Hepatocyte (in vitro differentiated cells): Measurements from ENCODE around the gene GIPC3.

Source experiments
- CTCF ChIP-seq: fragments of 200-600 bp; sonication (generic); IDR thresholded peaks from 2 replicates; pipeline ENCODE4 v1.5.1; 2016; ENCODE audit warnings: antibody characterized with exemption, mild to moderate bottlenecking; ENCODE audit not compliant: poor library complexity
- EZH2 ChIP-seq: fragments of 200-600 bp; sonication (generic); IDR thresholded peaks from 2 replicates; pipeline ENCODE4 v1.6.1; 2016; ENCODE audit warnings: antibody characterized with exemption, mild to moderate bottlenecking, borderline replicate concordance
- EZH2phosphoT487 ChIP-seq: fragments of 200-600 bp; sonication (generic); IDR thresholded peaks from one replicate; pipeline ENCODE4 v1.6.1; 2018; ENCODE audit warnings: antibody characterized with exemption, mild to moderate bottlenecking, low read depth, moderate library complexity; ENCODE audit not compliant: unreplicated experiment, severe bottlenecking

DNA sequence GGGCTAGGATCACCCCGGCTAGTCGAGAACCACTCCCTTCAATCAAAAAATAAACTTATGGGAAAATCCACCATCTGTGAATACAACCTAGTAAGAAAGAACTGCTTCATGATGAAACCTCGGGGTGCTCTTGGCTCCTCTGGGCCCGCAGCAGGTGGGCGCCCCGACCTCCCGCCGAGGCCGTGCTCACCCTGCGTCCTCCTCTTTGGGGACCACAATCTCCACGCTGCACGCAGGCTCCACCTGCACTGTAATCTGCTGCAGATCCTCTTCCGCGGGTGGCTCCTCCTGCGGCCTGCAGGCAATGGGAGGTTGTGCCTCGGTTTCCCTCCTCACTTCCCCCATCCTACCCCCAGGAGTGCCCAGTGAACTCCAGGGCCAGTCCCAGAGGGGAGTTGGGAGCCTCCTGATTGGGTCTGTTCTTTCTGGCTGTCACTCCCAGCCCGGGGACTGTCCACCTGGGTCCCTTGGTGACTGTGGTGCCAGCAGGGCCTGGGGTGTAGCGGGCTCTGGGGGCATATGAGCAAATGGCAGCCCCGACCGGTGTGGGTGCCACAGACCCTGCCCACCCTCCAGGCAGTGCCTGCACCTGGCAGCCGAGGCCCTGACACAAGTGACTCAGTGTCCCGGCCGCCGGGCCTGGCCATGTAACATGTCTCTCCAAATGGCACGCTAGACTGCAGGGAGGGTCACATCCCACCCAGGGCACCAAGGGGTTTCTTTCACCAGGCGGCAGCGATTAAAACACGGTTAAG lies 56.4 kb downstream of the GIPC3 start:
- TF ChIP-seq CTCF (no peak), EZH2 (no peak), EZH2phosphoT487 (no peak)
